Amniotic epithelial cell (primary cell): ENCODE measurements around the gene C1QTNF7.
A peak's percentile ranks its signal among the peaks of the same experiment; 100 is the strongest.

Source experiments
- DNase-seq: peaks from one replicate; pipeline ENCODE4 v3.0.0-alpha.2; 2010; ENCODE audit warnings: low read depth

Gene C1QTNF7

DNA sequence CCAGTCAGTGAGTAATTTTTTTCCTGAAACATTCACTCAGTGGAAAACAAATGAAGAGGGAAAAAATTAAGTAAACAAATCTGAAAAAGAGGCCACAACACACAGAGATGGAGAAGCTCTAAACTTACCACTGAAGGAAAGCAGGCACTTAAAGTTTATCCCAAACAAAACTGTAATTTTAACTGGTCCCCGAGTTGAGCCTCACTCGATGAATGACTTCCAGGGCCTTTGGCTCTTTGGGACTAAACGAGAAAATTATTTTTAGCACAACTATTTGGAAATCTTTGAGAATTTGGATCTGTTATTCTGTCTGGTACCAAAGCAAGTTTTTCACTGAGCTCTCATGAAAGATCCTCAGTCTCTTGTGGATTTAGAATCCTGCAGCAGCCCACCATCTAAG, at the start of gene C1QTNF7:
Gene C1QTNF7 (plus strand): TSS at position 333 of the 400 bp plus-strand sequence. CDS start 7,711 bp downstream, outside the sequence.
- no peak for DNase-seq

DNA sequence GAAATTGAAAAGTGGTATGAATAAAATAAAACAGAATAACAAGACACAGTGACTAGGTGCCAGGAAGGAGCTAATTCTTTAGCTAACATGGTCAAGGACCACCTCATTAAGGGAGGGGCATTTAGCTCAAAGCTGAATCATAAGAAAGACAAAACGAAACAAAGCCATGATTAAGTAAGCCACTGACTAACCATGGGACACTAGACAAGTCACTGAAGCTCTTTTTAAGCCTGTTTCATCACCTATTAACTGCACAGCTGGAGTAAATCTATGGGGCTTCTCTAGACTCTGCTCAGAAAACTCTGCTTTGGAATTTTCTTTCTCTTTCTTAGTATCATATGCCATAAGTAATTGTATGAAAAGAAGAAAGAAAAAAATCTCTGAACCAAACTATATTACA, 49.8 kb upstream of the C1QTNF7 start:
- DNase-seq = peak; percentile 13

DNA sequence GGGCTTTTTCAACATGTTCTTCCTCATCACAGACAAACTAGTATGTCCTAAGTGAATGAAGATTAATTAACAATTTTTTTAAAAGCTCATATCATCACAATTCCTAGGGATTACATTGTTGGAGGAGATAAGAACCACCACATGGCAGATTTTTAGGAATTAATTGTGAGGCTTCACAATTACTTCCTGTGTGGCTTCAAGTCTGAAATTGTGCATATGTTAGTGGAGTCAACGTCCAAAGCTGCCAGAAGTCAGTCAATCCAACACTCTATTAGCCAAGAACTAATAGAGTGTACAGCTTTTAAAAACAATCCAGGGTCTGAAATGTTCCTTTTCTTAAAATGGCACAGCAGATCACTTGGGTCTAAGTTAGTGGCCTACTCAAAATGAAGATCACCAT, 49.3 kb upstream of the C1QTNF7 start:
- DNase-seq = peak; percentile 55

- no peak for DNase-seq
Measured at GRCh38 chr4:15381806-15382338, 46.0 kb upstream of the C1QTNF7 start.

DNA sequence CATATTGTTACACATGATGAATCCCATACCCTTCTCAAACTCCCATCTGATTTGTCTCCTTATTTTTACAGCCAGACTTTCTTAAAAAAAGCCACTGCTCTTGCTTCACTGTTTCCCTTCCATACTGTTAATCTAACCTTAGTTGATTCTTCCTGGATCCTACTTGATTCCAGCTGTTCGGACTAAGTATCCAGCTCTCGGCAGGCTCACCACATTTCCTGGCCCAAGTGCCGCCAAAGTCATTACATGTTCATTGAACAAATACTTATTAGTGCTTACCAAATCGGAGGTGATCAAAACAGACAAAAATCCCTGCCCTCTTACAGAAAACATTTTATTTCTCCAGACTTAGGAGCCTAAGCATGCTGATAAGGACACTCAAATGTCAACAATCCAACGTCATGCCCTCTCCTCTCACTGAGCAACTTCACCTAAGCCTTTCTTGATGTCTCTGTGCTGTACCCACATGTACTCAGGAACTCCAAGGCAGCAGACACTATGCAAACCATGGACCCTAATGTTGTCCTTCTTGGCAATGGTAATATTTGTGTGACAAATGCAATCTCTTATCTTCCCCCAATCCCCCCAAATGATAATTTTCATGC, 45.1 kb upstream of the C1QTNF7 start:
- no peak for DNase-seq

DNA sequence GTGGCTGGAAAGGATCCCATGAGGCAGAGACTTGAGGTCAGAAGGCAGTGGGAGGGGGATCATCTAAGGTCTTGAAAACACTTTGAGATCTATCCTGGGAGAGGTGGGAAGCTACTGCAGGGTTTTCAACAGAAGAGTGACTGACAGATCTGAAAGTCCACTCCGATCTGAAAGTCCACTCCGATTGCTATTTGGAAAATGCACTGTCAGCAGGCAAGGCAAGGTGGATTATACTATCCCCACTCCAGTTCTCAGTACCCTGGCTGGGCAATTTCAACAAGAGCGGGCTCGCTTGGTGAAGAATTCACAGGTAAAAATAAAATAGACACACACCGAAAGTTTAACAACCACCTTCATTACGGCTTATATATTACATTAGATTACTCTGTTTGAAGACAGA, 42.3 kb upstream of the C1QTNF7 start:
- DNase-seq = no peak

GRCh38 chr4:15385928-15386327, 41.9 kb upstream of the C1QTNF7 start:
- DNase-seq = no peak

DNA sequence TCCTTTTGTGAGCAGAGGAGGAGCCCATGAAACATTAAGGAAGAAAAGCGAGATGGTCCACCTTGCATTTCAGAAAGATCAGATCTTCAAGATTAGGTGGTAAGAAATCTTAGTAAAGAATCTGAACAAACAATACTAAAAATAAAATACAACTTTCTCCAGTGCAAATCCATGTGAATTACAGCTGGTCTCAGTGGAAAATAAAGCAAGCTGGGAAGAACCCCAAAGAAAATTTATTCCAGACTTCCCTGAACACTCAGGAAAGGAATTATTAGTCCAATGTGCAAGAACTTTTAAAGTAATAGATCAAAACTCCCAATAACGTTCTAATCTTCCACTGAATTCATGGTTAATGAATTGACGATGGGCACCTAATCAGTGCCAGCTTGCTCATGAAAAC, 37.3 kb upstream of the C1QTNF7 start:
- no peak for DNase-seq

DNA sequence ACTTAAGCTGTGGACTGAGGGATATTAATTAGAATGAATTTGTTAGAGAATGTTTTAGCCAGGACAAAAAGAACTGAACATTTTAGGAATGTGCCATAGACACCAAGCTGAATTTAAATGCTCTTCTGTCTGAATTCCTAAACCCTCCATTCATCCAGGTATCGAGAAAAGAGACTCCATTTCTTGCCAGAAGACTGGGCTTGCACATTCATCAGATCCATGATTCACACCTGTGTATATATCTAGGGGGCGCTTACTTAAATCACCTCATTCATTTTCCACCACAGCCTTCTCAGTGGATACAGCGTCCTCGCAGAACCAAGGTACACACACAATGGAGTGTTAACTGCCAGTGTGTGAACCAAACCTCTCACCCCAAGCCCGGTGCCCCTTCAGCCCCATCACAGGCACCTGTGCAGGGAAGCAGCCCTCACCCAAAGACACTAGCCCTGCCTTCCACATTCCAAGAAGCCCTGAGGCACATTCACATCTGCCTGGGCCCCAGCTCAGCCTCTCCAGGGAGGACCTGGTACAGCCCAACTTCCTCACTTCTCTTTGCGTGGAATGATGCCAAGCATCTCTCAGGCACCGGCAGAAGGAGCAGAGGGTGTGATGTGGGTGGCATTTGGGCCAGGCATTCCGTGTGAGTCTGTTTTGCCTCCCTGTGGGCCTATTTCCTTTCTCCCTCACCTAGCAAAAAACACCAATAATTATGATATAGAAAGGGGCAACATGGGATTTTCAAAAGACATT, 35.6 kb upstream of the C1QTNF7 start:
- no peak for DNase-seq

DNA sequence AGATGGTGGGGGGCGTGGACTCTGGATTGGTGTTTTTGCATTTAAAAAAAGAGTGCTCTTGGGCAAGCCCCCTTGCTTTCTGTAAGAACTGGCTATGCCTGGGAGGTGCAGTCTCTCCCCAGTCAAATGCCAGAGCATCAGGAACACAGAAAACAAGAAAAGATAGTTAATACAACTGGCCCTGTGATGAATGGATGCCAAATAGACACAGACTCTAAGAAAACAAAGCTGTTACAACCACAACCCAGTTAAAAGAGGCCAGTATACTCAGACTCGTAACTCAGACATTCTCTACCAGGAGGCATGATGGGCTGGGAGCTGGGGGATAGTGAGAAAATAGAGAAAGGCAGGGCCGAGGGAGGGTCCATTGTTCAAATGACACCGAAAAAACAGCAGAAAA, 32.5 kb upstream of the C1QTNF7 start:
- no peak for DNase-seq

- peak; percentile 62 for DNase-seq
Measured at GRCh38 chr4:15396157-15396800, 31.6 kb upstream of the C1QTNF7 start.

DNA sequence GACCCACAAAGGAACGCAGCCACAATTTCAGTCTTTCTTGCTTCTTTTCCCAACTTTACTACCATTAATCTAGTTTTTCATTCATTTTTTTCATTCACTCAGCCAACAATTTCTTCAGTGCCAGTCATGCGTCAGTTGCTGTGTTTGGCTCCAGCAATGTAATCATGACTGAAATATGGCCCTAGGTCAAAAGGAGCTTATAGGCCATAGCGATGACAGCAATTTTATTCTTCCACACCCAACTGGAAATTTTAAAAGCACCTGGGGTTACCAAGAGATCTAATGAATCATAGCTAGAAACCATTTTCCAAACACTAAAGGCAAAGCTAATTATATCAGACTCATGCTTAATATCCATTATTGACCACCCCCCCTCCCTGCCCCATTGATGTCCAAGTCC, 29.8 kb upstream of the C1QTNF7 start:
- peak; percentile 8 for DNase-seq

DNA sequence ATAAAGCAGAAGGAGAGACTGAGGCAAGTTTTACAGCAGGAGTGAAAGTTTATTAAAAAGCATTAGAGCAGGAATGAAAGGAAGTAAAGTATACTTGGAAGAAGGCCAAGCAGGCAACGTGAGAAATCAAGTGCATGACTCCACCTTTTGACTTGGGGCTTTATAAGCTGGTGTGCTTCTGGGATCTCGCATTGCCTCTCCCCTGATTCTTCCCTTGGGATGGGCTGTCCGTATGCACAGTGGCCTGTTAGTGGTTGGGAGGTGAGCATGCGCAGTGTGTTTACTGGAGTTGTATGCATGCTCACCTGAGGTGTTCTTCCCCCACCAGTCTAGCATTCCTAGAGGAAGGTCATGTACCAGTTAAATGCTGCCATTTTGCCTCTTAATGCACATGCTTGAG, 29.1 kb upstream of the C1QTNF7 start:
- DNase-seq = no peak

DNA sequence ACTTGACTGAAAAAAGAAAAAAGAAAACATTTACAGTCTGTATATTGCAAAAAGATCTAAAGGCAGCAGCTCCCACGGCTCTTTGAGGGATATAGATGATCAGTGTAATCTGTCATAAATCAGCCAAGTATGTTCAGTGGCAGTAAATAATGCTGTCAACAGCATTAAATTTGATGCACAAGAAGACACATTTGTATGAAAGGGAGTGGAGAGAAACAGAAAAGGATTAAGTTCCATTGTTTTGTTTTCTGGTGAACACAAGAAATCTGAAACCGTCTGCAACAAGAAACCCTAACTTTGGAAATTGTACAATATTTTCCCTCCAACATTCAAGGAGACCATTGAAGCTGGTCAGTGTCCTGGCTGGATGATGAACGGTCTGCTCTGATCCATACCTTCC, 27.6 kb upstream of the C1QTNF7 start:
- DNase-seq = no peak

DNA sequence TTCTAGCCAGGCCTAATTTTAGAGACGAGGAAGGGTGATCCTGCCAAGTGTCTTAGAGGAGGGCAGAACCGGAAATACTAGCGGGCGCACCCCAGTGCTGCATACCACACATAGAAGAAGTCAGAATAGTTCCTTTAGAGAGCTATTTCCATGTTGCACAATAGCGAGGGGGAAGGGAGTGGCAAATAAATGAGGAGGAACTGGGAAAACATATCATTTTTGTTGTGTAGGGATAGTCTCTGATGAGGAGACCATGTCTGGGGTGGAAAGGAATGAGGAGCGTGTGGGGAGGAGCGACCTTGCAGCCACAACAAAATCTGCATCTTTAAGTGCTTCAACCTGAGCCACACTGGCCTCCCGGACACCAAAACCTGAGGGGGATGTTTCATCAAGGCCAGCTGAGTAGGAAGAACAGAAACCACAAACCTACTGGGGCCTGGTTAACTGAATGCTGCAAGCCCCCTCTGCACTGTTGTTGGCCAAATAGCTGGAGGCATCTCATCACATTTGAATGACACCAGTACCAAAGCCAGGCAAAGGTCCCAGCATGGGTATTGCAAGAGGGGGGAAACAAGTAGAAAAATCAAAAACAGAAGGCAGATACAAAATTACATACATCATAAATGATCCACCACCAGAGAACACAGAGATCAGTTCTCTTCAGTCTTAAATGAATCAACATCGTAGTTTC, 26.7 kb upstream of the C1QTNF7 start:
- peak; percentile 92 for DNase-seq

DNA sequence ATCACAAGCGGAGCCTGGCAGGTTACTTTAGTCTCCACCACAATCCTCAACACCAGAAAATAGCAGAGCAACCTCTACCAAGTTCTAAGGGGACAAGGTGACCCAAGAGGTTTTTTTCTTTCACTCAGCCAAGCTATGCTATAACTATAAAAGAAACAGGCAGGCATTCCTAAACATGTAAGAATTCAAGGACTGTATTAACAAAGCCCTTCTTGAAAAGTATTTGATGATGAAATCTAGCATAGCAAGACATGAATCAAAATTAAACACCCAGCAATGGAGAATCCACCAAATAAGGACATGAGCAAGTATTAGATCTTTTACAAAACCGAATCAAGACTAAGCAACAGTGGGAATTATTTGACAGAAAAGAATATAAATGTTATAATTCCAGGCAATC, 25.7 kb upstream of the C1QTNF7 start:
- DNase-seq = peak; percentile 87

GRCh38 chr4:15402974-15403373, 24.9 kb upstream of the C1QTNF7 start:
- DNase-seq = no peak

- no peak for DNase-seq
Measured at GRCh38 chr4:15405018-15405417, 22.8 kb upstream of the C1QTNF7 start.

DNA sequence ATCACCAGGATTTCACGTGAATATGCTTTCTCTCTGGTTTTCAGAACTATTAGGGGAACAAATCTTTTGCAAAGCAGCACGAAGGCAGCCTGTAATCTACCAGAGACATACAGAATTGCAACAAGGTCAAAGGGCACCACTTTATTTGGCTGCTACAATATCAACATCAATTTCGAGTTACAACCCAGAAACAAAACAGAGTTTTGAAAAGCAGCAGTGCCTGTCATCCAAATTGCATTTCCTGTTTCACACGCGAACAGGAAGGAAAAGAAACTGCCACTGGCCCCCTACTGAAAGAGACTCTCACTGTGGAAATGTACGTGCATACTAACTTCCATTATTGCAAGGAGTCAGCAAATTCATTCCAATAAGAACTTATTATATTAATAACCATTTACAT, 17.1 kb upstream of the C1QTNF7 start:
- DNase-seq = peak; percentile 34

- DNase-seq = no peak
Measured at GRCh38 chr4:15412461-15412860, 15.4 kb upstream of the C1QTNF7 start.

DNA sequence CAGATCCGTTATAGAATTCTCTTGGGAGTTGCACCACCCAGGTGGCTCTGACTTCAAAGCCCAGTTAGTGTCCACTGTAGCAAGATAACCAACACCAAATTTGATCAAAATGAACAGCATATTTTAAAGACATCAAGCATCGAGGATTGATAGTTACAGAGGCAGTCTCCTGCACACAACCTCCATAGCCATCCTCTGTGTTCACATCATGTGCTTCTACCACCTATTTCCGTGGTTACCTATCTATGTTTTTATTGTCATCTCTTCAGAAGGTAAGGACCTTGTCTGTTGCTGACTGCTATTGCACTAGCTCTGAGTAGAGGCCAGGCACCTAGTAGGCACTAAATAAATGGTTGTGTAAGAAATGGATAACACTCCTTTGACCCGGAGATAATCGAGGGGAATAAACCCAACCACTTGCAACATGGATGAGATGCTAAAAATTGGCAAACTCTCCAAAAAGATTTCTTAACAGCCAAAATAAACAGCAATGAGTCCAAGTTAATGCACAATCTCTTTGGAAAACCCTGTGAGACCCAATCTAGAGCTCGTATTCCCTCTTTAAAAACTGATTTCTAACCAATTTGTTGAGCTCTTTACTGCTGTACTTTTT, 14.7 kb upstream of the C1QTNF7 start:
- no peak for DNase-seq

DNA sequence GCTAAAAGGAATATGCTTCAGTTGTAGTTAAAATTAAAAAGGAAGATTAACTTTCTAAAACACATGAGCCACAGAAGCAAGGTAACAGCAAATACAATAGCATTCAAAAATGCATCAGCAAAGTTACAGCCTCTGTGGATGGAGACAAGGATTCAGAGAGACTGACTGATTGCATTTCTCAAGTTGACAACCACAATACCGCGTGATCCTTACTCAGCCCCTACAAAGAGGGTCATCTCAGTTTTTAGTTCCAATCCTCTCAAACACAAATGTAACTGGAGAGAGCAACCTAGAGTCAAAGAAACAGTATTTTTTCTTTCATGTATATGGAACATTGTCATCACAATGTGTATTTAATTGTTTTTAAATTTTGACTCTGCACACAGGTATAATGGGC, 14.2 kb upstream of the C1QTNF7 start:
- DNase-seq = no peak
